K562 (cell line): ENCODE results near the gene ZNF799. TPM values are rescaled to one million over a fixed set of nuclear protein-coding genes. Genes with fewer than 3 reads are reported as not detected.

ENCODE experiments used
- CC2D1A ChIP-seq: fragments of 450-650 bp; IDR thresholded peaks from 2 replicates; pipeline ENCODE4 v1.6.1; 2017; ENCODE audit warnings: mild to moderate bottlenecking
- DACH1 ChIP-seq: fragments of 450-650 bp; IDR thresholded peaks from 2 replicates; pipeline ENCODE4 v1.6.1; 2018; ENCODE audit not compliant: partially characterized antibody
- HNRNPLL ChIP-seq: fragments of 200-400 bp; formaldehyde crosslinking; IDR thresholded peaks from 2 replicates; pipeline ENCODE4 v1.6.1; 2017; ENCODE audit warnings: low read length, low read depth, mild to moderate bottlenecking; ENCODE audit not compliant: poor library complexity, severe bottlenecking
- KDM5B ChIP-seq: fragments of 200-600 bp; sonication (generic); IDR thresholded peaks from 2 replicates; pipeline ENCODE4 v1.6.1; 2012; ENCODE audit warnings: low read depth, mild to moderate bottlenecking, moderate library complexity, low read length, control low read depth, inconsistent platforms; ENCODE audit not compliant: insufficient replicate concordance
- PML ChIP-seq: IDR thresholded peaks from 2 replicates; pipeline ENCODE4 v1.6.1; 2012; ENCODE audit warnings: low read length, inconsistent platforms
- RBFOX2 ChIP-seq: fragments of 200-400 bp; formaldehyde crosslinking; IDR thresholded peaks from 2 replicates; pipeline ENCODE4 v1.6.1; 2017; ENCODE audit warnings: low read depth, mild to moderate bottlenecking, low read length, moderate library complexity
- SIN3A ChIP-seq, 2 experiments: fragments of 150-350 bp in 1 of 2; IDR thresholded peaks; 2 replicates each; pipeline ENCODE4 v1.6.1; 2011 to 2016; ENCODE audit warnings: borderline replicate concordance in 2 of 2, low read depth in 2 of 2, low read length in 2 of 2, mild to moderate bottlenecking in 2 of 2, moderate library complexity in 2 of 2; ENCODE audit not compliant: control insufficient read depth in 1 of 2
- SP2 ChIP-seq: IDR thresholded peaks from 2 replicates; pipeline ENCODE4 v1.6.1; 2011; ENCODE audit warnings: mild to moderate bottlenecking, low read depth, low read length, moderate library complexity; ENCODE audit not compliant: poor library complexity, severe bottlenecking; ENCODE audit errors: extremely low read depth
- TBP ChIP-seq: optimal IDR thresholded peaks from 2 replicates; pipeline ENCODE3; 2011; ENCODE audit warnings: low read depth, low read length, improper control_type of control experiment
- ZFX ChIP-seq: sonication (generic); formaldehyde crosslinking; IDR thresholded peaks from 2 replicates; pipeline ENCODE4 v1.8.0; 2022; ENCODE audit warnings: mild to moderate bottlenecking, missing genetic modification reagents, moderate library complexity
- ZNF699 ChIP-seq: fragments of 250-450 bp; sonication (Bioruptor Pico); IDR thresholded peaks from 2 replicates; pipeline ENCODE4 v1.8.0; 2021; ENCODE audit warnings: mild to moderate bottlenecking, moderate library complexity; ENCODE audit not compliant: insufficient replicate concordance
- polyA plus RNA-seq, 8 experiments: library from polyadenylated mRNA; depleted of rRNA in 4 of 8; stranded (reverse) in 5 of 8; unstranded in 3 of 8; fragments of >200 nt; fragmentation: Nextera tagmentation in 2 of 8; fragmentation: Illumina TruSeq in 1 of 8; extraction: Ambion mirVana in 2 of 8; extraction: Trizol in 1 of 8; gene quantifications; 2 replicates each; pipeline versions ENCODE4 v1.2.1 to v1.2.3, GENCODE V29; 2011 to 2014; ENCODE audit warnings: inconsistent platforms in 1 of 8, missing spikeins in 1 of 8
- total RNA-seq, 7 experiments: library from RNA; depleted of rRNA in 6 of 7; stranded (reverse); fragments of >200 nt in 6 of 7; fragmentation: Illumina TruSeq in 2 of 7; extraction: Trizol in 2 of 7; gene quantifications; 2 replicates each; pipeline versions ENCODE4 v1.2.1 to v1.2.3, GENCODE V29; 2011 to 2021; ENCODE audit warnings: low replicate concordance in 1 of 7
- TF ChIP-seq, protein P1 (sequence below): fragments of 450-650 bp; IDR thresholded peaks from 2 replicates; pipeline ENCODE4 v1.6.1; 2016; ENCODE audit warnings: missing biosample characterization, missing genetic modification characterization
- TF ChIP-seq, protein P2 (sequence below), 2 experiments: IDR thresholded peaks; 2 replicates each; pipeline ENCODE4 v1.6.1; 2011; ENCODE audit warnings: borderline replicate concordance in 1 of 2, control low read depth in 1 of 2, low read depth in 1 of 2, low read length in 1 of 2, mild to moderate bottlenecking in 1 of 2, mixed read lengths in 1 of 2, moderate library complexity in 1 of 2; ENCODE audit not compliant: insufficient read depth in 1 of 2, insufficient read length in 1 of 2, poor library complexity in 1 of 2, severe bottlenecking in 1 of 2; ENCODE audit errors: extremely low read depth in 1 of 2
- TF ChIP-seq, protein P3 (sequence below): fragments of 450-650 bp; IDR thresholded peaks from 2 replicates; pipeline ENCODE4 v1.6.1; 2014; ENCODE audit warnings: low read depth, mild to moderate bottlenecking, moderate library complexity, borderline replicate concordance
- TF ChIP-seq, protein P4 (sequence below): fragments of 250-450 bp; sonication (Bioruptor Pico); IDR thresholded peaks from 2 replicates; pipeline ENCODE4 v1.4.0; 2020

Gene ZNF799
- total and polyA plus RNA-seq, 9 of the 15 experiments (the other 6 are each of a cell fraction or from before 2014, with no cell fraction given): 0.63 to 5.5 (median 2.9) TPM

DNA sequence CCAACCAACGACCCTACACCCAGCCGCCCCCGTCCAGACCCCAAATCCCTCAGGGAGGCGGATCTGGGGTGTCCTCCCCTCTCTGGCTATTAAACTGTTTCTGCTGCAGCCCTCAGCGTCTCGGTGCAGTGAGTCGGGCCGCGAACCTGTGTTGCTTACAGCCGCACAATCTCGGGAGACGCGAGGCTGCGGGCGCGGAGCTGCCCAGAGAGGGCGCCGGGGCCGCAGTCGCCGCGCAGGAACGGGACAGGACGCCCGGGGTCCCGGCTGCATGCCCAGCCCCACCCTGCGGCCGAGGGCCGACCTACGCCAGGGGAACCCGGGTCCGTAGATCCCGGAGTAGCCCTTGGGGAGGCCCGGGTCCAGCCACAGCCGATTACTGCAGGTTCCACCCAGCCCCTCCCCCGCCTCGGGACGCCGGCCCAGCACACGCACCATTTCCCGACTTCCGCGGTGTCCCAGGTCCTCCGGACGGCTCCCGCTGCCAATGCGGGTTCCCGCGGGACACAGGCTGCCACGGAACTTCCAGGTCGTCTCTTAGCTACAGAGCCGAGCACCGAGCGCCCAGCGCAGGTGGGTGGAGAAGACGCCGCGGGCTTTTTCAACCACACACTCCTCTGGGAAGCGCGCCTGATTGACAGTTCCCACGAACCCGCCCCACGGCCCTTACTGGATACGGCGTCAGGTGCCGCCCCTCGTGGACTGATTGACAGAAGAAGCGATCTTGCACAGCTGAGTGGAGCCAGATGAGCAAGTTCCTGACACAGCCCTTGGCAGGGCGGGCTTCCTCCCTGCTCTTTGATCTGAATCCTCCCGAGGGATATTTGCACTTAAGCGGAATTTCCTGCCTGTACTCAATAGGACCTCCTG is at the start of gene ZNF799 (continued):
- peak in 1 of 2 experiments; percentile 9; a peak in 1 of 4 replicates for TF ChIP-seq SIN3A (IDR thresholded peaks at IDR 0.05; ENCODE audit: borderline replicate concordance in 2 of 2, control insufficient read depth in 1 of 2, low read depth in 2 of 2, low read length in 2 of 2)
- TF ChIP-seq RBFOX2: peak; percentile 81
- TF ChIP-seq, protein P1, sequence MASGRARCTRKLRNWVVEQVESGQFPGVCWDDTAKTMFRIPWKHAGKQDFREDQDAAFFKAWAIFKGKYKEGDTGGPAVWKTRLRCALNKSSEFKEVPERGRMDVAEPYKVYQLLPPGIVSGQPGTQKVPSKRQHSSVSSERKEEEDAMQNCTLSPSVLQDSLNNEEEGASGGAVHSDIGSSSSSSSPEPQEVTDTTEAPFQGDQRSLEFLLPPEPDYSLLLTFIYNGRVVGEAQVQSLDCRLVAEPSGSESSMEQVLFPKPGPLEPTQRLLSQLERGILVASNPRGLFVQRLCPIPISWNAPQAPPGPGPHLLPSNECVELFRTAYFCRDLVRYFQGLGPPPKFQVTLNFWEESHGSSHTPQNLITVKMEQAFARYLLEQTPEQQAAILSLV (tag): no peak
- peak; percentile 63 for TF ChIP-seq ZFX (CRISPR knock-in tag)
- TF ChIP-seq, protein P2, sequence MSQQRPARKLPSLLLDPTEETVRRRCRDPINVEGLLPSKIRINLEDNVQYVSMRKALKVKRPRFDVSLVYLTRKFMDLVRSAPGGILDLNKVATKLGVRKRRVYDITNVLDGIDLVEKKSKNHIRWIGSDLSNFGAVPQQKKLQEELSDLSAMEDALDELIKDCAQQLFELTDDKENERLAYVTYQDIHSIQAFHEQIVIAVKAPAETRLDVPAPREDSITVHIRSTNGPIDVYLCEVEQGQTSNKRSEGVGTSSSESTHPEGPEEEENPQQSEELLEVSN (IDR thresholded peaks at IDR 0.05; ENCODE audit: borderline replicate concordance in 1 of 2, extremely low read depth in 1 of 2, insufficient read depth in 1 of 2, insufficient read length in 1 of 2, low read depth in 1 of 2, low read length in 1 of 2, poor library complexity in 1 of 2, severe bottlenecking in 1 of 2): peak; percentile 35 to 69
- TF ChIP-seq HNRNPLL: peak; percentile 62
- TF ChIP-seq, protein P3, sequence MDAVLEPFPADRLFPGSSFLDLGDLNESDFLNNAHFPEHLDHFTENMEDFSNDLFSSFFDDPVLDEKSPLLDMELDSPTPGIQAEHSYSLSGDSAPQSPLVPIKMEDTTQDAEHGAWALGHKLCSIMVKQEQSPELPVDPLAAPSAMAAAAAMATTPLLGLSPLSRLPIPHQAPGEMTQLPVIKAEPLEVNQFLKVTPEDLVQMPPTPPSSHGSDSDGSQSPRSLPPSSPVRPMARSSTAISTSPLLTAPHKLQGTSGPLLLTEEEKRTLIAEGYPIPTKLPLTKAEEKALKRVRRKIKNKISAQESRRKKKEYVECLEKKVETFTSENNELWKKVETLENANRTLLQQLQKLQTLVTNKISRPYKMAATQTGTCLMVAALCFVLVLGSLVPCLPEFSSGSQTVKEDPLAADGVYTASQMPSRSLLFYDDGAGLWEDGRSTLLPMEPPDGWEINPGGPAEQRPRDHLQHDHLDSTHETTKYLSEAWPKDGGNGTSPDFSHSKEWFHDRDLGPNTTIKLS: peak; percentile 51; the same call in 1 of the 2 replicates
- TF ChIP-seq, protein P4, sequence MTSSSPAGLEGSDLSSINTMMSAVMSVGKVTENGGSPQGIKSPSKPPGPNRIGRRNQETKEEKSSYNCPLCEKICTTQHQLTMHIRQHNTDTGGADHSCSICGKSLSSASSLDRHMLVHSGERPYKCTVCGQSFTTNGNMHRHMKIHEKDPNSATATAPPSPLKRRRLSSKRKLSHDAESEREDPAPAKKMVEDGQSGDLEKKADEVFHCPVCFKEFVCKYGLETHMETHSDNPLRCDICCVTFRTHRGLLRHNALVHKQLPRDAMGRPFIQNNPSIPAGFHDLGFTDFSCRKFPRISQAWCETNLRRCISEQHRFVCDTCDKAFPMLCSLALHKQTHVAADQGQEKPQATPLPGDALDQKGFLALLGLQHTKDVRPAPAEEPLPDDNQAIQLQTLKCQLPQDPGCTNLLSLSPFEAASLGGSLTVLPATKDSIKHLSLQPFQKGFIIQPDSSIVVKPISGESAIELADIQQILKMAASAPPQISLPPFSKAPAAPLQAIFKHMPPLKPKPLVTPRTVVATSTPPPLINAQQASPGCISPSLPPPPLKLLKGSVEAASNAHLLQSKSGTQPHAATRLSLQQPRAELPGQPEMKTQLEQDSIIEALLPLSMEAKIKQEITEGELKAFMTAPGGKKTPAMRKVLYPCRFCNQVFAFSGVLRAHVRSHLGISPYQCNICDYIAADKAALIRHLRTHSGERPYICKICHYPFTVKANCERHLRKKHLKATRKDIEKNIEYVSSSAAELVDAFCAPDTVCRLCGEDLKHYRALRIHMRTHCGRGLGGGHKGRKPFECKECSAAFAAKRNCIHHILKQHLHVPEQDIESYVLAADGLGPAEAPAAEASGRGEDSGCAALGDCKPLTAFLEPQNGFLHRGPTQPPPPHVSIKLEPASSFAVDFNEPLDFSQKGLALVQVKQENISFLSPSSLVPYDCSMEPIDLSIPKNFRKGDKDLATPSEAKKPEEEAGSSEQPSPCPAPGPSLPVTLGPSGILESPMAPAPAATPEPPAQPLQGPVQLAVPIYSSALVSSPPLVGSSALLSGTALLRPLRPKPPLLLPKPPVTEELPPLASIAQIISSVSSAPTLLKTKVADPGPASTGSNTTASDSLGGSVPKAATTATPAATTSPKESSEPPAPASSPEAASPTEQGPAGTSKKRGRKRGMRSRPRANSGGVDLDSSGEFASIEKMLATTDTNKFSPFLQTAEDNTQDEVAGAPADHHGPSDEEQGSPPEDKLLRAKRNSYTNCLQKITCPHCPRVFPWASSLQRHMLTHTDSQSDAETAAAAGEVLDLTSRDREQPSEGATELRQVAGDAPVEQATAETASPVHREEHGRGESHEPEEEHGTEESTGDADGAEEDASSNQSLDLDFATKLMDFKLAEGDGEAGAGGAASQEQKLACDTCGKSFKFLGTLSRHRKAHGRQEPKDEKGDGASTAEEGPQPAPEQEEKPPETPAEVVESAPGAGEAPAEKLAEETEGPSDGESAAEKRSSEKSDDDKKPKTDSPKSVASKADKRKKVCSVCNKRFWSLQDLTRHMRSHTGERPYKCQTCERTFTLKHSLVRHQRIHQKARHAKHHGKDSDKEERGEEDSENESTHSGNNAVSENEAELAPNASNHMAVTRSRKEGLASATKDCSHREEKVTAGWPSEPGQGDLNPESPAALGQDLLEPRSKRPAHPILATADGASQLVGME (CRISPR knock-in tag): no peak
- TF ChIP-seq SP2: peak; percentile 62
- TF ChIP-seq CC2D1A: no peak
- TF ChIP-seq ZNF699 (CRISPR knock-in tag): no peak
- 0 out of 2 replicates have a peak, but pooled peaks have one; percentile 31 for TF ChIP-seq PML
- peak; percentile 79 for TF ChIP-seq DACH1
- peak; percentile 35 for TF ChIP-seq KDM5B
- TF ChIP-seq TBP: peak; percentile 29
